Measurements from ENCODE around the gene SLC16A2. TPM values are rescaled to one million over a fixed set of nuclear protein-coding genes. Genes with fewer than 3 reads are reported as not detected.
A peak's percentile ranks its signal among the peaks of the same experiment; 100 is the strongest.
"Not testable (repeated sequence)": the region's sequence is repeated elsewhere in the genome, so short reads cannot be mapped to it uniquely, and the experiment has no call there.

Gene SLC16A2
- total RNA-seq, 1 experiment from 2014 or later, result 6.6 TPM

GRCh38 chrX:74446876-74447275 is 25.6 kb downstream of the SLC16A2 start:
- no peak for DNase-seq (ENCODE audit: low spot score)

GRCh38 chrX:74448669-74449068 is 27.4 kb downstream of the SLC16A2 start:
- DNase-seq (ENCODE audit: low spot score), result no peak

GRCh38 chrX:74449322-74449936 is 28.1 kb downstream of the SLC16A2 start:
- peak; percentile 74 for DNase-seq (ENCODE audit: low spot score)

GRCh38 chrX:74449937-74450330 is 28.6 kb downstream of the SLC16A2 start:
- peak; percentile 61 for DNase-seq (ENCODE audit: low spot score)

- DNase-seq (ENCODE audit: low spot score), result peak; percentile 78
Measured at GRCh38 chrX:74450803-74451449, 29.6 kb downstream of the SLC16A2 start.

GRCh38 chrX:74451450-74452198 is 30.3 kb downstream of the SLC16A2 start:
- no peak for DNase-seq (ENCODE audit: low spot score)

- no peak for DNase-seq (ENCODE audit: low spot score)
Measured at GRCh38 chrX:74452199-74452481, 30.8 kb downstream of the SLC16A2 start.

GRCh38 chrX:74453178-74453577 is 31.9 kb downstream of the SLC16A2 start:
- no peak for DNase-seq (ENCODE audit: low spot score)

- DNase-seq (ENCODE audit: low spot score), result not testable (repeated sequence)
Measured at GRCh38 chrX:74454233-74454632, 32.9 kb downstream of the SLC16A2 start.

GRCh38 chrX:74458736-74459135 is 37.4 kb downstream of the SLC16A2 start:
- DNase-seq (ENCODE audit: low spot score), result peak; percentile 77

GRCh38 chrX:74461384-74461783 is 40.1 kb downstream of the SLC16A2 start:
- no peak for DNase-seq (ENCODE audit: low spot score)

GRCh38 chrX:74464722-74465121 is 43.4 kb downstream of the SLC16A2 start:
- DNase-seq (ENCODE audit: low spot score), result no peak

- DNase-seq (ENCODE audit: low spot score), result no peak
Measured at GRCh38 chrX:74465424-74465823, 44.1 kb downstream of the SLC16A2 start.

- DNase-seq (ENCODE audit: low spot score), result no peak
Measured at GRCh38 chrX:74467656-74468055, 46.4 kb downstream of the SLC16A2 start.

- DNase-seq (ENCODE audit: low spot score), result not testable (repeated sequence)
Measured at GRCh38 chrX:74473116-74473515, 51.8 kb downstream of the SLC16A2 start.

- no peak for DNase-seq (ENCODE audit: low spot score)
Measured at GRCh38 chrX:74490247-74490646, 69.0 kb downstream of the SLC16A2 start.

- no peak for DNase-seq (ENCODE audit: low spot score)
Measured at GRCh38 chrX:74492720-74493201, 71.5 kb downstream of the SLC16A2 start.

GRCh38 chrX:74493806-74494205 is 72.5 kb downstream of the SLC16A2 start:
- no peak for DNase-seq (ENCODE audit: low spot score)

GRCh38 chrX:74498924-74499323 is 77.6 kb downstream of the SLC16A2 start:
- DNase-seq (ENCODE audit: low spot score), result no peak

- DNase-seq (ENCODE audit: low spot score), result no peak
Measured at GRCh38 chrX:74500067-74500466, 78.8 kb downstream of the SLC16A2 start.

GRCh38 chrX:74500555-74500954 is 79.3 kb downstream of the SLC16A2 start:
- DNase-seq (ENCODE audit: low spot score), result no peak

GRCh38 chrX:74505437-74505836 is 84.1 kb downstream of the SLC16A2 start:
- no peak for DNase-seq (ENCODE audit: low spot score)
